Measurements from ENCODE around the gene TMEM127. TPM values are rescaled to one million over a fixed set of nuclear protein-coding genes. Genes with fewer than 3 reads are reported as not detected.

Gene TMEM127
- total and polyA plus RNA-seq, 2 donors (not counting 1 experiment from before 2014, with no cell fraction given), result 21.5 to 48.0 TPM

DNA sequence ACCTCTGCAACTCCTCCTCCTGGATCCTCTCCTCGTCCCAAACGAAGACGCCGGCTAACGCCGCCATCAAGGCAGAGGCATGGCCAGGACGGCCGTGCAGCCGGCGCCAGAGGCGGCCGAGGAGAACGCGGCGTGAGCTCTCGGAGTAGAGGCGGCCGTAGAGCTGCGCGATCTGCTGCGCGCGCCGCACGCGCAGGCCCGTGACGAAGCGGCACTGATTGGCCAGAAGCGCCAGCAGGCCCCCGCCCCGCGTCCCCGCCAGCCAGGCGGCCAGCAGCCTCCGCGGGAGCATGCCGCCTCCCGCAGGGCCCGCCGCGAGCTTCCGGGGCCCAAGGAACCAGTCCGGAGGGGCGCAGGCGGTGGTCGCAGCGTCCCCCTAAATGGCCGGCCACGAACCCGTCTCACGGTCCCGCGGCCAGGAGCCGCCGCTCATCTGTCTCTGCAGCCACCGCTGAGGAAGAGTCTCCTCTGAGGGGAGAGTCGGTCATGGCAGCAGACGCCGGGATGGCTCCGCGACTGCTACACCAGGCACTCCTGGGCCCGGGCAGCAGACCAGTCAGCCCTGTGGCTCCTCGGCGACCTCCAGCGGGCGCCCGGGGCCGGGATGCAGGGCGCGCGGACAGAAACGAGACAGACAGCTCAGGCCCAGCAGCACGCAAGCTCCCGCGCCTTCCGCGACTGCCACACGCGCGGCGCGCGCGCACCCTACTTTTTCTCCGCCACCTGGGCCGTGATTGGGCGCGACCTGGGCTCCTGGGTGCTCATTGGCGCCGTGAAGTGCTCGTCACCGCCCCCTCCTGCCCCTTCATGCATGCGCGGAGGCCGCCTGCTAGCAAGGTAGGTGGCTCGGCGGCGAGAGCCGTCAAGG is 57.4 kb downstream of the TMEM127 start, which contains the start of gene STARD7:
Gene STARD7, minus strand, starts transcription at position 685 of the 868 bp plus-strand sequence. Its CDS starts 393 bp downstream, at position 292.
- H3K27ac Mint-ChIP-seq, result peak within 1 kb of the TSS; percentile 91
- peak within 1 kb of the TSS; percentile 82 for H3K4me2 ChIP-seq (replicated peaks; ENCODE audit: low read depth, low read length, poor library complexity, severe bottlenecking)
- H3K4me3 ChIP-seq (ENCODE audit: control extremely low read depth in 1 of 5, extremely low read depth in 1 of 5, insufficient read depth in 1 of 5, low read depth in 2 of 5, low read length in 4 of 5), result peak within 1 kb of the TSS; percentile 84 to 91 (median 89)
- H3K4me3 Mint-ChIP-seq, result peak within 1 kb of the TSS; percentile 95
- peak; percentile 97 for DNase-seq
- ChIA-PET POLR2A (interaction anchor here (0.5 to 2.3 kb wide), 14 partner anchors 17 to 114 kb away, joined by 3 to 14 read pairs (median 6); partner anchors contain the start of genes CIAO1, DUSP2 and TMEM127), CTCF (interaction anchor here (1.0 to 2.3 kb wide), 13 partner anchors 8 to 607 kb away, joined by 3 to 23 read pairs (median 6); partner anchors contain the start of gene CNNM3)
- H3K9me3 Mint-ChIP-seq (ENCODE audit: insufficient read depth), result no peaks in the 10 kb centered on the region
- H4K20me1 ChIP-seq (ENCODE audit: control insufficient read depth, insufficient read depth, low read length, poor library complexity, severe bottlenecking), result peaks cover 42% of the 10 kb centered on the region
- no peaks in the 10 kb centered on the region for H3K27me3 Mint-ChIP-seq
- H3K9me3 ChIP-seq (ENCODE audit: control extremely low read depth in 1 of 3, control insufficient read depth in 2 of 3, insufficient read depth in 1 of 3, low read length in 2 of 3), result no peaks in the 10 kb centered on the region
- TF ChIP-seq, protein P1, sequence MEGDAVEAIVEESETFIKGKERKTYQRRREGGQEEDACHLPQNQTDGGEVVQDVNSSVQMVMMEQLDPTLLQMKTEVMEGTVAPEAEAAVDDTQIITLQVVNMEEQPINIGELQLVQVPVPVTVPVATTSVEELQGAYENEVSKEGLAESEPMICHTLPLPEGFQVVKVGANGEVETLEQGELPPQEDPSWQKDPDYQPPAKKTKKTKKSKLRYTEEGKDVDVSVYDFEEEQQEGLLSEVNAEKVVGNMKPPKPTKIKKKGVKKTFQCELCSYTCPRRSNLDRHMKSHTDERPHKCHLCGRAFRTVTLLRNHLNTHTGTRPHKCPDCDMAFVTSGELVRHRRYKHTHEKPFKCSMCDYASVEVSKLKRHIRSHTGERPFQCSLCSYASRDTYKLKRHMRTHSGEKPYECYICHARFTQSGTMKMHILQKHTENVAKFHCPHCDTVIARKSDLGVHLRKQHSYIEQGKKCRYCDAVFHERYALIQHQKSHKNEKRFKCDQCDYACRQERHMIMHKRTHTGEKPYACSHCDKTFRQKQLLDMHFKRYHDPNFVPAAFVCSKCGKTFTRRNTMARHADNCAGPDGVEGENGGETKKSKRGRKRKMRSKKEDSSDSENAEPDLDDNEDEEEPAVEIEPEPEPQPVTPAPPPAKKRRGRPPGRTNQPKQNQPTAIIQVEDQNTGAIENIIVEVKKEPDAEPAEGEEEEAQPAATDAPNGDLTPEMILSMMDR (IDR thresholded peaks at IDR 0.05), result no peak
- TF ChIP-seq EZH2 (IDR thresholded peaks at IDR 0.05; ENCODE audit: borderline replicate concordance, insufficient read depth, low read depth, low read length, poor library complexity, severe bottlenecking), result no peak
- peak; percentile 86 for ATAC-seq (ENCODE audit: low read depth)
- H2AFZ ChIP-seq (ENCODE audit: insufficient read depth, low read depth, low read length, poor library complexity, severe bottlenecking), result peak within 1 kb of the TSS; percentile 88
- under 1% methylated on average over 100 of the region's 100 CpGs for WGBS (ENCODE audit: insufficient coverage)
- H3K79me2 ChIP-seq (ENCODE audit: control insufficient read depth, insufficient read depth, low read length), result peaks cover 74% of the 10 kb centered on the region
- H3K27ac ChIP-seq (ENCODE audit: low read length in 2 of 2), result peak within 1 kb of the TSS; percentile 75 to 79
- H3K9ac ChIP-seq (ENCODE audit: low read length), result peak within 1 kb of the TSS; percentile 88
- no peaks in the 10 kb centered on the region for H3K36me3 ChIP-seq (replicated peaks in 1 of 2; ENCODE audit: control extremely low read depth in 1 of 2, control insufficient read depth in 1 of 2, extremely low read depth in 1 of 2, insufficient read depth in 2 of 2, low read length in 1 of 2)
- H3K4me1 Mint-ChIP-seq, result peaks cover 63% of the 10 kb centered on the region
- peaks cover 46 to 65% of the 10 kb centered on the region in 2 donors for H3K4me1 ChIP-seq (ENCODE audit: control insufficient read depth in 2 of 2, insufficient read depth in 2 of 2, low read length in 2 of 2)
- H3K27me3 ChIP-seq (replicated peaks in 1 of 4; ENCODE audit: control extremely low read depth in 1 of 4, control insufficient read depth in 3 of 4, insufficient read depth in 4 of 4, low read length in 3 of 4), result no peaks in the 10 kb centered on the region
- intact Hi-C loops (cut with micrococcal nuclease), result loop anchor here (1.0 to 10.0 kb wide), 7 partner anchors 16 to 328 kb away; partner anchors contain the start of genes ARID5A, CIAO1, DUSP2 and NCAPH
